Keratinocyte (primary cell): ENCODE results near the gene SSBP4. TPM values are rescaled to one million over a fixed set of nuclear protein-coding genes. Genes with fewer than 3 reads are reported as not detected.

Experiments used
- DNase-seq: peaks from one replicate; pipeline ENCODE4 v3.0.0-alpha.2; 2011; ENCODE audit warnings: low read depth, missing footprints, low spot score
- FAIRE-seq: peaks from 2 replicates; lab custom pipeline; 2011; peaks lifted over from hg19 to GRCh38; lab: Jason Lieb, UNC
- H2AFZ ChIP-seq: 2 replicates; pipeline ENCODE4 v1.6.0; 2012; ENCODE audit warnings: low read length, control low read depth, inconsistent platforms; ENCODE audit not compliant: control insufficient read depth
- H3K27ac ChIP-seq: 2 replicates; pipeline ENCODE4 v1.5.1; 2011; ENCODE audit warnings: low read length; ENCODE audit not compliant: control insufficient read depth, insufficient read depth
- H3K27me3 ChIP-seq: 3 replicates; pipeline ENCODE4 v1.6.0; 2011; ENCODE audit warnings: low read length; ENCODE audit not compliant: control insufficient read depth, insufficient read depth; ENCODE audit errors: extremely low read depth
- H3K36me3 ChIP-seq, 2 experiments: 2 replicates in 1 of 2; 3 replicates in 1 of 2; pipeline ENCODE4 v1.5.1; 2011; ENCODE audit warnings: low read length in 2 of 2, mild to moderate bottlenecking in 1 of 2; ENCODE audit not compliant: control insufficient read depth in 2 of 2, insufficient read depth in 2 of 2; ENCODE audit errors: extremely low read depth in 1 of 2
- H3K4me1 ChIP-seq: 3 replicates; pipeline ENCODE4 v1.5.1; 2011; ENCODE audit warnings: low read length; ENCODE audit not compliant: control insufficient read depth, insufficient read depth; ENCODE audit errors: extremely low read depth
- H3K4me2 ChIP-seq: 3 replicates; pipeline ENCODE4 v1.6.0; 2011; ENCODE audit warnings: low read depth, low read length; ENCODE audit not compliant: control insufficient read depth, insufficient read depth; ENCODE audit errors: extremely low read depth
- H3K4me3 ChIP-seq, 3 experiments: fragments of 200-600 bp in 1 of 3; sonication (generic) in 1 of 3; 2 replicates in 2 of 3; 3 replicates in 1 of 3; pipeline ENCODE4 v1.5.1; 2011 to 2016; ENCODE audit warnings: low read length in 3 of 3, mild to moderate bottlenecking in 3 of 3, control low read depth in 2 of 3, inconsistent platforms in 1 of 3, low read depth in 1 of 3, mixed read lengths in 1 of 3, mixed run types in 1 of 3, moderate library complexity in 1 of 3; ENCODE audit not compliant: control insufficient read depth in 2 of 3, insufficient read depth in 2 of 3; ENCODE audit errors: extremely low read depth in 1 of 3
- H3K79me2 ChIP-seq: 2 replicates; pipeline ENCODE4 v1.6.0; 2012; ENCODE audit warnings: low read length; ENCODE audit not compliant: control insufficient read depth, insufficient read depth
- H3K9ac ChIP-seq: 3 replicates; pipeline ENCODE4 v1.6.0; 2011; ENCODE audit warnings: low read length; ENCODE audit not compliant: control insufficient read depth, insufficient read depth; ENCODE audit errors: extremely low read depth
- H3K9me1 ChIP-seq: 3 replicates; pipeline ENCODE4 v1.6.0; 2011; ENCODE audit warnings: low read length; ENCODE audit not compliant: control insufficient read depth, insufficient read depth; ENCODE audit errors: extremely low read depth
- H3K9me3 ChIP-seq: 2 replicates; pipeline ENCODE4 v1.5.1; 2012; ENCODE audit warnings: low read depth, low read length; ENCODE audit not compliant: control insufficient read depth
- H4K20me1 ChIP-seq: 3 replicates; pipeline ENCODE4 v1.6.0; 2011; ENCODE audit warnings: low read length; ENCODE audit not compliant: control insufficient read depth, insufficient read depth; ENCODE audit errors: extremely low read depth
- CTCF ChIP-seq, 3 experiments: IDR thresholded peaks in 1 of 3; conservative IDR thresholded peaks in 1 of 3; optimal IDR thresholded peaks in 1 of 3; 2 replicates in 2 of 3; 3 replicates in 1 of 3; pipeline versions ENCODE3 to v1.5.1; 2011; ENCODE audit warnings: low read length in 3 of 3, mild to moderate bottlenecking in 3 of 3, moderate library complexity in 2 of 3, control low read depth in 1 of 3, inconsistent platforms in 1 of 3; ENCODE audit not compliant: insufficient read depth in 2 of 3; ENCODE audit errors: extremely low read depth in 1 of 3
- EZH2 ChIP-seq: IDR thresholded peaks from one replicate; pipeline ENCODE4 v1.6.1; 2012; ENCODE audit warnings: inconsistent platforms, mild to moderate bottlenecking, low read length, moderate library complexity
- dilution Hi-C: fragments of 300-500 bp; cut with MboI; formaldehyde crosslinking; loops from one replicate; pipeline ENCODE4 v1.7.0; 2020; ENCODE audit warnings: low sequenced_read_pairs; ENCODE audit not compliant: extremely low pct_ligation_motif_present
- polyA plus RNA-seq, 5 experiments: library from polyadenylated mRNA; depleted of rRNA in 3 of 5; stranded (reverse) in 3 of 5; stranded (forward) in 1 of 5; unstranded in 1 of 5; fragments of >200 nt; gene quantifications; 1 replicate in 1 of 5; 2 replicates in 3 of 5; 3 replicates in 1 of 5; pipeline versions ENCODE4 v1.2.1 to v1.2.3, GENCODE V29; 2011 to 2012; ENCODE audit warnings: missing spikeins in 2 of 5, low read depth in 1 of 5, low replicate concordance in 1 of 5

SSBP4 gene
- polyA plus RNA-seq, 1 donor (not counting 4 experiments of a cell fraction or from before 2014, with no cell fraction given): 7.5 TPM

- Histone ChIP-seq H3K36me3 (no peaks in the 10 kb centered on the region), H3K9me3 (no peaks in the 10 kb centered on the region), H3K27me3 (no peaks in the 10 kb centered on the region), H3K27ac (peak overlapping the region; percentile 80), H4K20me1 (no peaks in the 10 kb centered on the region), H3K4me3 (no peak overlapping the region), H3K9ac (peak overlapping the region; percentile 63), H2AFZ (peak overlapping the region; percentile 35), H3K9me1 (no peaks in the 10 kb centered on the region), H3K4me2 (peak overlapping the region; percentile 61), H3K79me2 (no peaks in the 10 kb centered on the region), H3K4me1 (peaks cover 15% of the 10 kb centered on the region)
- TF ChIP-seq CTCF (optimal IDR thresholded peaks at IDR 0.05 in 1 of 3, IDR thresholded peaks at IDR 0.05 in 1 of 3, conservative IDR thresholded peaks at IDR 0.05 in 1 of 3; ENCODE audit: extremely low read depth in 1 of 3, insufficient read depth in 2 of 3, low read length in 3 of 3) (no peak), EZH2 (no peak)
- DNase-seq (peak; percentile 76), FAIRE-seq (peak; percentile 67)
- dilution Hi-C loops: no loop called here
These were observed 45.1 kb upstream of the SSBP4 start for GRCh38 chr19:18373892-18374629.

GRCh38 chr19:18377026-18377425, 42.2 kb upstream of the SSBP4 start:
- Histone ChIP-seq H3K4me1 (peaks cover 22% of the 10 kb centered on the region), H3K9me3 (no peaks in the 10 kb centered on the region), H3K9ac (no peak overlapping the region), H3K27ac (no peak overlapping the region), H2AFZ (no peak overlapping the region), H3K4me2 (no peak overlapping the region), H4K20me1 (no peaks in the 10 kb centered on the region), H3K27me3 (no peaks in the 10 kb centered on the region), H3K36me3 (no peaks in the 10 kb centered on the region), H3K4me3 (no peak overlapping the region), H3K79me2 (no peaks in the 10 kb centered on the region), H3K9me1 (no peaks in the 10 kb centered on the region)
- no peak for DNase-seq
- dilution Hi-C loops: no loop called here
- no peak for TF ChIP-seq CTCF (optimal IDR thresholded peaks at IDR 0.05 in 1 of 3, IDR thresholded peaks at IDR 0.05 in 1 of 3, conservative IDR thresholded peaks at IDR 0.05 in 1 of 3; ENCODE audit: extremely low read depth in 1 of 3, insufficient read depth in 2 of 3, low read length in 3 of 3)
- no peak for TF ChIP-seq EZH2
- FAIRE-seq: no peak
